Mucosa of gallbladder (tissue), 1 donor: ENCODE measurements around the gene SCAPER. TPM values are rescaled to one million over a fixed set of nuclear protein-coding genes. Genes with fewer than 3 reads are reported as not detected.
"Not testable (repeated sequence)": the region's sequence is repeated elsewhere in the genome, so short reads cannot be mapped to it uniquely, and the experiment has no call there.

Experiments
- DNase-seq: peaks from one replicate; pipeline ENCODE4 v3.0.0-alpha.2; 2020; ENCODE audit warnings: low spot score
- total RNA-seq: library from RNA; stranded (reverse); gene quantifications from one replicate; pipeline ENCODE4 v1.2.1, GENCODE V29; 2021
- donor health status: DM: no; HTN: no; CAD: no.

SCAPER gene
- total RNA-seq, 1 donor from 2014 or later, result 20.7 TPM

- DNase-seq, result no peak
These were observed 117.9 kb downstream of the SCAPER start for GRCh38 chr15:76787273-76787672.

GRCh38 chr15:76776969-76777368 is 128.2 kb downstream of the SCAPER start:
- no peak for DNase-seq

- no peak for DNase-seq
These were observed 128.7 kb downstream of the SCAPER start for GRCh38 chr15:76776480-76776879.

- DNase-seq, result no peak
These were observed 131.9 kb downstream of the SCAPER start for GRCh38 chr15:76773234-76773633.

GRCh38 chr15:76772776-76773175 is 132.4 kb downstream of the SCAPER start:
- no peak for DNase-seq

- DNase-seq, result no peak
These were observed 141.1 kb downstream of the SCAPER start for GRCh38 chr15:76764004-76764403.

- DNase-seq, result no peak
These were observed 141.6 kb downstream of the SCAPER start for GRCh38 chr15:76763554-76763953.

GRCh38 chr15:76756381-76756780 is 148.8 kb downstream of the SCAPER start:
- no peak for DNase-seq

GRCh38 chr15:76753771-76754170 is 151.4 kb downstream of the SCAPER start:
- DNase-seq, result no peak

- no peak for DNase-seq
These were observed 152.0 kb downstream of the SCAPER start for GRCh38 chr15:76753131-76753530.

GRCh38 chr15:76752549-76752948 is 152.6 kb downstream of the SCAPER start:
- no peak for DNase-seq

- DNase-seq, result no peak
These were observed 167.6 kb downstream of the SCAPER start for GRCh38 chr15:76737573-76737972.

- not testable (repeated sequence) for DNase-seq
These were observed 172.8 kb downstream of the SCAPER start for GRCh38 chr15:76732321-76732720.

GRCh38 chr15:76730262-76730661 is 174.9 kb downstream of the SCAPER start:
- DNase-seq, result no peak

- no peak for DNase-seq
These were observed 186.3 kb downstream of the SCAPER start for GRCh38 chr15:76718863-76719262.

GRCh38 chr15:76714950-76715349 is 190.2 kb downstream of the SCAPER start:
- DNase-seq, result no peak

- no peak for DNase-seq
These were observed 193.8 kb downstream of the SCAPER start for GRCh38 chr15:76711351-76711827.

- DNase-seq, result not testable (repeated sequence)
These were observed 201.1 kb downstream of the SCAPER start for GRCh38 chr15:76704032-76704431.

GRCh38 chr15:76696840-76697239 is 208.3 kb downstream of the SCAPER start:
- DNase-seq, result no peak

GRCh38 chr15:76692546-76692945 is 212.6 kb downstream of the SCAPER start:
- not testable (repeated sequence) for DNase-seq

- not testable (repeated sequence) for DNase-seq
These were observed 217.5 kb downstream of the SCAPER start for GRCh38 chr15:76687592-76687991.

- no peak for DNase-seq
These were observed 221.1 kb downstream of the SCAPER start for GRCh38 chr15:76684002-76684401.

- DNase-seq, result no peak
These were observed 222.3 kb downstream of the SCAPER start for GRCh38 chr15:76682833-76683232.

- DNase-seq, result no peak
These were observed 222.9 kb downstream of the SCAPER start for GRCh38 chr15:76682259-76682658.
